Activated CD4-positive, alpha-beta memory T cell treated with anti-CD3 and anti-CD28 coated beads for 36 hours (primary cell): ENCODE results near the gene EBI3. TPM values are rescaled to one million over a fixed set of nuclear protein-coding genes. Genes with fewer than 3 reads are reported as not detected.
"Not testable (repeated sequence)": the region's sequence is repeated elsewhere in the genome, so short reads cannot be mapped to it uniquely, and the experiment has no call there.

Experiments used
- CTCF ChIA-PET: fragments of 350-600 bp; sonication (Branson Sonifier 250); formaldehyde crosslinking; loops from one replicate; lab custom pipeline; 2021; ENCODE audit warnings: antibody characterized with exemption, inconsistent platforms; lab: Charles Lee
- POLR2A ChIA-PET: fragments of 350-600 bp; sonication (Branson Sonifier 250); formaldehyde crosslinking; loops from one replicate; lab custom pipeline; 2021; ENCODE audit warnings: antibody characterized with exemption; lab: Charles Lee
- DNase-seq: peaks from one replicate; pipeline ENCODE4 v3.0.0-alpha.2; 2020
- H3K27ac Mint-ChIP-seq: one replicate; pipeline ENCODE4 v1.8.0; 2021; ENCODE audit warnings: mixed read lengths
- H3K27me3 Mint-ChIP-seq: one replicate; pipeline ENCODE4 v1.8.0; 2021; ENCODE audit warnings: mixed read lengths
- H3K36me3 Mint-ChIP-seq: one replicate; pipeline ENCODE4 v1.8.0; 2021; ENCODE audit warnings: mixed read lengths
- H3K4me1 Mint-ChIP-seq: one replicate; pipeline ENCODE4 v1.8.0; 2021; ENCODE audit warnings: low read depth, mixed read lengths
- H3K4me3 Mint-ChIP-seq: one replicate; pipeline ENCODE4 v1.8.0; 2021; ENCODE audit warnings: mild to moderate bottlenecking, mixed read lengths
- H3K9me3 Mint-ChIP-seq: one replicate; pipeline ENCODE4 v1.8.0; 2021; ENCODE audit warnings: mixed read lengths
- intact Hi-C: fragments of 100-400 bp; cut with micrococcal nuclease; formaldehyde crosslinking; loops from one replicate; pipeline ENCODE4 v1.15.1; 2023
- total RNA-seq, 2 experiments: library from RNA; stranded (reverse); gene quantifications; one replicate each; pipeline ENCODE4 v1.2.3, GENCODE V29; 2021

Gene EBI3
- total RNA-seq, 2 experiments from 2014 or later: 11.0 to 14.2 TPM

DNA sequence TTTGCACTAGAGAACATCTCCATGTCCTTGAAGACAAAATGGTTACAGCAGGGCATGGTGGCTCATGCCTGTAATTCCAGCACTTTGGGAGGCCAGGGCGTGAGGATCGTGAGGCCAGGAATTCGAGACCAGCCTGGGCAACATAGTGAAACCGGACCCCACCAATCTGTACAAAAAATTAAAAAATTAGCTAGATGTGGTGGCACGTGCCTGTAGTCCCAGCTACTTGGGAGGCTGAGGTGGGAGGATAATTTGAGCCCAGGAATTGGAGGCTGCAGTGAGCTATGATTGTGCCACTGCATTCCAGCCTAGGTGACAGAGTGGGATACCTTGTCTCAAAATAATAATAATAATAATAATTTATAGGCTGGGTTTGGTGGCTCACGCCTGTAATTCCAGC lies 914 bp downstream of the EBI3 start:
- CTCF ChIA-PET: interaction anchor here (1.3 kb wide), 1 partner anchor 22 kb away, joined by 4 read pairs; no protein-coding TSS in a partner anchor
- H3K27ac Mint-ChIP-seq, H3K4me1 Mint-ChIP-seq, H3K36me3 Mint-ChIP-seq, H3K4me3 Mint-ChIP-seq, H3K9me3 Mint-ChIP-seq, intact Hi-C loops, DNase-seq: not testable (repeated sequence)
- POLR2A ChIA-PET: interaction anchor here (1.0 to 1.1 kb wide), 2 partner anchors 17 to 114 kb away, joined by 4 to 5 read pairs; partner anchors contain the start of genes MPND and YJU2
- H3K27me3 Mint-ChIP-seq: peaks cover 10% of the 10 kb centered on the region

DNA sequence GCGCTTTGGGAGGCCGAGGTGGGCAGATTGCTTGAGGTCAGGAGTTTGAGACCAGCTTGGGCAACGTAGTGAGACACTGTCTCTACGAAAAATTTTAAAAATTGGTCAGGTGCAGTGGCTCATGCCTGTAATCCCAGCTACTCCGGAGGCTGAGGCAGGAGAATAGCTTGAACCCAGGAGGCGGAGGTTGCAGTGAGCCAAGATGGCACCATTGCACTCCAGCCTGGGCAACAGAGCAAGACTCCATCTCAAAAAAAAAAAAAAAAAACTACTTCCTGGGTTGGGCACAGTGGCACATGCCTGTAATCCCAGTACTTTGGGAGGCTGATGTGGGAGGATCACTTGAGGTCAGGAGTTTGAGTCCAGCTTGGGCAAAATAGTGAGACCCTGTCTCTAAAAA lies 2.2 kb downstream of the EBI3 start:
- POLR2A ChIA-PET: interaction anchor here (0.6 kb wide), 1 partner anchor 122 kb away, joined by 4 read pairs; no protein-coding TSS in a partner anchor
- intact Hi-C loops, H3K4me3 Mint-ChIP-seq, H3K27ac Mint-ChIP-seq, DNase-seq, H3K9me3 Mint-ChIP-seq, H3K36me3 Mint-ChIP-seq, H3K4me1 Mint-ChIP-seq: not testable (repeated sequence)
- H3K27me3 Mint-ChIP-seq: peaks cover 10% of the 10 kb centered on the region
- CTCF ChIA-PET: interaction anchor here (1.0 kb wide), 1 partner anchor 91 kb away, joined by 3 read pairs; no protein-coding TSS in a partner anchor

DNA sequence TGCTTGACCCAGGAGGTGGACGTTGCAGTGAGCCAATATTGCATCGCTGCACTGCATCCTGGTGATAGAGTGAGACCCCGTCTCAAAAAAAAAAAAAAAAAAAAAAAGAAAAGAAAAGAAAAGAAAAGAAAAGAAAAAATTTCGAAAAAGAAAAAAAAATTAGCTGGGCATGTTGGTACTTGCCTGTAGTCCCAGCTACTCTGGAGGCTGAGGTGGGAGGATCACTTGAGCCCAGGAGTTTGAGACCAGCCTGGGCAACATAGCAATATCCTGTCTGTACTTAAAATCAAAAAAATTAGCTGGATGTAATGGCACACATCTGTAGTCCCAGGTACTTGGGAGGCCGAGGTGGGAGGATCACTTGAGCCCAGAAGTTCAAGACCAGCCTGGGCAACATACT lies 2.8 kb downstream of the EBI3 start:
- H3K4me3 Mint-ChIP-seq, intact Hi-C loops, DNase-seq, H3K27ac Mint-ChIP-seq, H3K36me3 Mint-ChIP-seq, H3K9me3 Mint-ChIP-seq, H3K4me1 Mint-ChIP-seq: not testable (repeated sequence)
- ChIA-PET CTCF (interaction anchor here (1.0 to 1.8 kb wide), 3 partner anchors 15 to 121 kb away, joined by 3 to 4 read pairs (median 3); partner anchors contain the start of gene YJU2), POLR2A (interaction anchor here (0.6 kb wide), 1 partner anchor 123 kb away, joined by 4 read pairs; no protein-coding TSS in a partner anchor)
- H3K27me3 Mint-ChIP-seq: peaks cover 10% of the 10 kb centered on the region

GRCh38 chr19:4232614-4233281 lies 3.4 kb downstream of the EBI3 start:
- H3K36me3 Mint-ChIP-seq: no peaks in the 10 kb centered on the region

DNA sequence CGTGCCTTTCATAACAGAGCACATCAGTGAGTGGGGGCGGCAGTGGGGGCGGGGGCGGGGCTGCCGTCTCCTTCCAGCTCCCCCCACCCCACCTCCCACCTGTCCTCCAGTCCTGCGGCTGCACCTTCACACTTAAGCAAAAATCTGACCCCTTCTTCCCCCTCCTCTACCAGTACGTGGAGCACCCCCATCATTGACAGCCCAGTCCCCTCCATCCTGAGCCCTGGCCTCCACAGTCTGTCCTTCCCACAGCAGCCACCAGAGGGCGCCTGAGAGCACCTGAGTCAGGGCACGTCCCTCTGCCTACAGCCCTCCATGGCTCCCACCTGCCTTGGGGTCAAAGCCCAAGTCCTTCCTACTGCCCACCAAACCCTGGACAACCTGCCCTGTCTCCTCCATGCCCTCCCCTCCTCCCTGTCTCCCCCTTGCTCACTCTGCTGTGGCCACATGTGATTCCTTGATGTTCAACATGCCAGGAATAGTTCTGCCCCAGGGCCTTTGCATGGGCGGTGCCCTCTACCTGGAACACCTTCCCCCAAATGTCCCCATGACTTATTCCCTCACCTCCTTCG lies 4.0 kb downstream of the EBI3 start:
- no peaks in the 10 kb centered on the region for H3K36me3 Mint-ChIP-seq
- H3K27me3 Mint-ChIP-seq: peaks cover 10% of the 10 kb centered on the region
- no peaks in the 10 kb centered on the region for H3K9me3 Mint-ChIP-seq
- H3K27ac Mint-ChIP-seq: peak overlapping the region; percentile 45
- CTCF ChIA-PET: interaction anchor here (0.7 to 1.8 kb wide), 8 partner anchors 8 to 248 kb away, joined by 3 to 5 read pairs (median 4); partner anchors contain the start of genes EEF2 and YJU2
- POLR2A ChIA-PET: no interaction called here
- no peaks in the 10 kb centered on the region for H3K4me1 Mint-ChIP-seq
- intact Hi-C loops: no loop called here
- DNase-seq: peak; percentile 84
- H3K4me3 Mint-ChIP-seq: no peak overlapping the region

More at GRCh38 chr19:4232614-4233281, 3.4 kb downstream of the EBI3 start:
- intact Hi-C loops: no loop called here
- Mint-ChIP-seq H3K4me3 (no peak overlapping the region), H3K4me1 (no peaks in the 10 kb centered on the region), H3K27ac (no peak overlapping the region), H3K27me3 (peaks cover 10% of the 10 kb centered on the region), H3K9me3 (no peaks in the 10 kb centered on the region)
- DNase-seq: no peak
- POLR2A ChIA-PET: no interaction called here
- CTCF ChIA-PET: interaction anchor here (0.8 to 1.8 kb wide), 6 partner anchors 9 to 248 kb away, joined by 3 to 4 read pairs (median 4); partner anchors contain the start of genes EEF2 and YJU2

- POLR2A ChIA-PET: no interaction called here
- H3K4me3 Mint-ChIP-seq: no peak overlapping the region
- no peak for DNase-seq
- H3K27me3 Mint-ChIP-seq: peaks cover 10% of the 10 kb centered on the region
- CTCF ChIA-PET: interaction anchor here (0.7 to 1.5 kb wide), 8 partner anchors 16 to 291 kb away, joined by 3 to 5 read pairs (median 3); no protein-coding TSS in a partner anchor
- H3K36me3 Mint-ChIP-seq: no peaks in the 10 kb centered on the region
- H3K4me1 Mint-ChIP-seq: no peaks in the 10 kb centered on the region
- no peaks in the 10 kb centered on the region for H3K9me3 Mint-ChIP-seq
- no peak overlapping the region for H3K27ac Mint-ChIP-seq
- intact Hi-C loops: no loop called here
These were observed 5.0 kb downstream of the EBI3 start for GRCh38 chr19:4234142-4234861.

DNA sequence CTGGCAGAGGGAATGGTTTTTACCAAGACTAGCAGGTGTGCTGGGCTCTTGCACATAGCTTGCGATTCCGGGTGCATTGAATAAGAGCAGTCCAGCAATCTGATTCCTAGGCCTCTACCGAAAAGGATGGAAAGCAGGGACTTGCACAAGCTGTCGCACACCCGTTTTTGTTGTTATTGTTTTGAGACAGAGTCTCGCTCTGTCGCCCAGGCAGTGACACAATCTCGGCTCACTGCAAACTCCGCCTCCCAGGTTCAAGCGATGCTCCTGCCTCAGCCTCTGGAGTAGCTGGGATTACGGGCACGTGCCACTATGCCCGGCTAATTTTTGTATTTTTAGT lies 5.5 kb downstream of the EBI3 start:
- POLR2A ChIA-PET: no interaction called here
- no peaks in the 10 kb centered on the region for H3K36me3 Mint-ChIP-seq
- no peaks in the 10 kb centered on the region for H3K9me3 Mint-ChIP-seq
- H3K27ac Mint-ChIP-seq: no peak overlapping the region
- CTCF ChIA-PET: interaction anchor here (0.9 to 1.5 kb wide), 7 partner anchors 17 to 290 kb away, joined by 3 to 4 read pairs (median 3); no protein-coding TSS in a partner anchor
- no peak for DNase-seq
- intact Hi-C loops: no loop called here
- no peaks in the 10 kb centered on the region for H3K4me1 Mint-ChIP-seq
- peaks cover 6% of the 10 kb centered on the region for H3K27me3 Mint-ChIP-seq
- H3K4me3 Mint-ChIP-seq: no peak overlapping the region

DNA sequence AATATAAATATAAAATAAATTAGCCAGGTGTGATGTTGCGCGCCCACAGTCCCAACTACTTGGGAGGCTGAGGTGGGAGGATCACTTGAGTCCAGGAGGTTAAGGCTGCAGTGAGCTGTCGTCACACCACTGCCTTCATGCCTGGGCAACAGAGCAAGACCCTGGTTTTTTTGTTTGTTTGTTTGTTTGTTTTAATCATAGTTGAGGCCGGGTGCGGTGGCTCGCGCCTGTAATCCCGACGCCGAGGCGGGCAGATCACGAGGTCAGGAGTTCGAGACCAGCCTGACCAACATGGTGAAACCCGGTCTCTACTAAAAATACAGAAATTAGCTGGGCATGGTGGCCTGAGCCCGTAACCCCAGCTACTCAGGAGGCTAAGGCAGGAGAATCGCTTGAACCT lies 8.2 kb downstream of the EBI3 start:
- H3K4me1 Mint-ChIP-seq, DNase-seq, intact Hi-C loops, H3K27me3 Mint-ChIP-seq, H3K36me3 Mint-ChIP-seq, H3K27ac Mint-ChIP-seq, H3K4me3 Mint-ChIP-seq, POLR2A ChIA-PET, H3K9me3 Mint-ChIP-seq: not testable (repeated sequence)
- CTCF ChIA-PET: interaction anchor here (0.8 to 1.0 kb wide), 2 partner anchors 30 kb away, joined by 3 to 4 read pairs; no protein-coding TSS in a partner anchor

DNA sequence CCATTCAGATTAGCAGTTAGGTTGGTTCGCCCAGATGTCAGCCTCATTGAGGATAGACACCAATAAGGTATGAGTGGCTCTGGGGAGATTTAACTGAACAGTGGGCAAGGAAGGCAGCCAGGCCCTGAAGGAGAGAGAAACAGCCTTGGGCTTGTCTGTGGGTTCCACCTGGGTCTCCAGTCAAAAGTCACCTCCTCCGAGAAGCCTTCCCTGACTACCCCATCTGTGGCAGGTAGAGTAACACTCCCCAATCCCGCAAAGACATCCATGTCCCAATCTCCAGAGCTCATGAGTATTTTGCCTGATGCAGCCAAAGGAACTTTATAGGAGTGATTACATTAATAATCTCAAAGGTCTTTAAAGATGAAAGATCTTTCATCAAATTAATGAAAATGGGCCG lies 9.5 kb downstream of the EBI3 start:
- ChIA-PET POLR2A (no interaction called here), CTCF (no interaction called here)
- Mint-ChIP-seq H3K9me3 (peaks cover 8% of the 10 kb centered on the region), H3K4me1 (no peaks in the 10 kb centered on the region), H3K36me3 (peaks cover 2% of the 10 kb centered on the region), H3K4me3 (no peak overlapping the region), H3K27me3 (peaks cover 1% of the 10 kb centered on the region), H3K27ac (no peak overlapping the region)
- intact Hi-C loops: no loop called here
- DNase-seq: no peak

- H3K36me3 Mint-ChIP-seq: peaks cover 2% of the 10 kb centered on the region
- CTCF ChIA-PET: interaction anchor here (1.3 to 1.5 kb wide), 2 partner anchors 9 to 25 kb away, joined by 3 to 4 read pairs; no protein-coding TSS in a partner anchor
- intact Hi-C loops: no loop called here
These were observed 12.6 kb downstream of the EBI3 start for GRCh38 chr19:4241824-4242430.

GRCh38 chr19:4245938-4246337 lies 16.6 kb downstream of the EBI3 start:
- CTCF ChIA-PET, H3K27ac Mint-ChIP-seq, DNase-seq, H3K27me3 Mint-ChIP-seq, POLR2A ChIA-PET, H3K9me3 Mint-ChIP-seq: not testable (repeated sequence)
- intact Hi-C loops: loop anchor here (2.0 kb wide), 1 partner anchor 17 kb away; the partner anchor contains the start of gene EBI3
- peak overlapping the region; percentile 83 for H3K4me3 Mint-ChIP-seq
- H3K4me1 Mint-ChIP-seq: peaks cover 19% of the 10 kb centered on the region
- H3K36me3 Mint-ChIP-seq: peaks cover 23% of the 10 kb centered on the region

More at GRCh38 chr19:4241824-4242430, 12.6 kb downstream of the EBI3 start:
- H3K9me3 Mint-ChIP-seq: peaks cover 8% of the 10 kb centered on the region
- peaks cover 5% of the 10 kb centered on the region for H3K4me1 Mint-ChIP-seq
- no peak overlapping the region for H3K4me3 Mint-ChIP-seq
- DNase-seq: no peak
- no peak overlapping the region for H3K27ac Mint-ChIP-seq
- no peaks in the 10 kb centered on the region for H3K27me3 Mint-ChIP-seq
- POLR2A ChIA-PET: interaction anchor here (0.6 kb wide), 1 partner anchor 20 kb away, joined by 3 read pairs; no protein-coding TSS in a partner anchor
